ENCODE measurements around the gene HYCC2.

HYCC2 gene

GRCh38 chr2:201024518-201024917, 47.0 kb downstream of the HYCC2 start:
- H3K4me3 ChIP-seq (ENCODE audit: control insufficient read depth, low read depth, low read length): no peak overlapping the region
- no peak for TF ChIP-seq CTCF (conservative IDR thresholded peaks at IDR 0.05; ENCODE audit: control insufficient read depth, insufficient read depth, low read depth, low read length)
- DNase-seq (ENCODE audit: low read depth): no peak

GRCh38 chr2:201021914-201022313, 49.6 kb downstream of the HYCC2 start:
- no peak overlapping the region for H3K4me3 ChIP-seq (ENCODE audit: control insufficient read depth, low read depth, low read length)
- TF ChIP-seq CTCF (conservative IDR thresholded peaks at IDR 0.05; ENCODE audit: control insufficient read depth, insufficient read depth, low read depth, low read length): no peak
- DNase-seq (ENCODE audit: low read depth): no peak
